NK-92 (cell line): ENCODE data around the gene SMIM44.
A peak's percentile ranks its signal among the peaks of the same experiment; 100 is the strongest.
"Not testable (repeated sequence)": the region's sequence is repeated elsewhere in the genome, so short reads cannot be mapped to it uniquely, and the experiment has no call there.

Experiments
- DNase-seq: peaks from one replicate; lab custom pipeline; 2025; ENCODE audit not compliant: unreplicated experiment; lab: John Stamatoyannopoulos, UW

The SMIM44 gene

GRCh38 chr19:3518255-3518654 lies 35.0 kb upstream of the SMIM44 start:
- no peak for DNase-seq

GRCh38 chr19:3517638-3518037 lies 34.4 kb upstream of the SMIM44 start:
- no peak for DNase-seq

- DNase-seq: no peak
Measured at GRCh38 chr19:3516675-3517207, 33.5 kb upstream of the SMIM44 start.

- no peak for DNase-seq
Measured at GRCh38 chr19:3515891-3516422, 32.7 kb upstream of the SMIM44 start.

GRCh38 chr19:3514930-3515329 lies 31.7 kb upstream of the SMIM44 start:
- no peak for DNase-seq

- no peak for DNase-seq
Measured at GRCh38 chr19:3513229-3514140, 30.2 kb upstream of the SMIM44 start.

- DNase-seq: no peak
Measured at GRCh38 chr19:3512562-3513228, 29.5 kb upstream of the SMIM44 start.

GRCh38 chr19:3511506-3512251 lies 28.4 kb upstream of the SMIM44 start:
- DNase-seq: no peak

- DNase-seq: no peak
Measured at GRCh38 chr19:3510727-3511126, 27.5 kb upstream of the SMIM44 start.

GRCh38 chr19:3509566-3509989 lies 26.3 kb upstream of the SMIM44 start:
- no peak for DNase-seq

- no peak for DNase-seq
Measured at GRCh38 chr19:3508771-3509535, 25.7 kb upstream of the SMIM44 start.

GRCh38 chr19:3508121-3508661 lies 24.9 kb upstream of the SMIM44 start:
- DNase-seq: not testable (repeated sequence)

- no peak for DNase-seq
Measured at GRCh38 chr19:3507371-3508120, 24.3 kb upstream of the SMIM44 start.

- DNase-seq: no peak
Measured at GRCh38 chr19:3506384-3507340, 23.4 kb upstream of the SMIM44 start.

- DNase-seq: peak; percentile 98
Measured at GRCh38 chr19:3505598-3506383, 22.6 kb upstream of the SMIM44 start, which contains the start of gene FZR1. Gene FZR1, plus strand, starts transcription at chr19:3506311. Its CDS starts 16,679 bp downstream, at chr19:3522990.

GRCh38 chr19:3504735-3505134 lies 21.5 kb upstream of the SMIM44 start:
- no peak for DNase-seq

- DNase-seq: no peak
Measured at GRCh38 chr19:3503036-3503572, 19.9 kb upstream of the SMIM44 start.
